IPS-NIHi7 (cell line): ENCODE data around the gene SIM2.
A peak's percentile ranks its signal among the peaks of the same experiment; 100 is the strongest.

Experiments
- DNase-seq: peaks from one replicate; pipeline ENCODE4 v3.0.0; 2012; ENCODE audit warnings: mixed read lengths; ENCODE audit errors: extremely low spot score

The SIM2 gene

GRCh38 chr21:36686955-36687354, 12.0 kb upstream of the SIM2 start:
- no peak for DNase-seq

GRCh38 chr21:36688324-36688723, 10.6 kb upstream of the SIM2 start:
- no peak for DNase-seq

GRCh38 chr21:36689324-36689723, 9.6 kb upstream of the SIM2 start:
- DNase-seq, result no peak

GRCh38 chr21:36690628-36691554, 8.0 kb upstream of the SIM2 start:
- no peak for DNase-seq

GRCh38 chr21:36691555-36692041, 7.3 kb upstream of the SIM2 start:
- DNase-seq, result no peak

GRCh38 chr21:36692114-36692834, 6.6 kb upstream of the SIM2 start:
- DNase-seq, result no peak

- peak; percentile 57 for DNase-seq
Observed at GRCh38 chr21:36692835-36693488, 6.0 kb upstream of the SIM2 start.

- DNase-seq, result no peak
Observed at GRCh38 chr21:36693489-36694030, 5.4 kb upstream of the SIM2 start.

GRCh38 chr21:36694031-36694515, 4.8 kb upstream of the SIM2 start:
- no peak for DNase-seq

GRCh38 chr21:36694593-36695282, 4.2 kb upstream of the SIM2 start:
- no peak for DNase-seq

GRCh38 chr21:36695283-36695634, 3.7 kb upstream of the SIM2 start:
- no peak for DNase-seq

- DNase-seq, result no peak
Observed at GRCh38 chr21:36695671-36696389, 3.1 kb upstream of the SIM2 start.

GRCh38 chr21:36696390-36697059, 2.4 kb upstream of the SIM2 start:
- no peak for DNase-seq

- DNase-seq, result no peak
Observed at GRCh38 chr21:36697060-36697850, 1.7 kb upstream of the SIM2 start.

- no peak for DNase-seq
Observed at GRCh38 chr21:36697851-36698384, 997 bp upstream of the SIM2 start.

GRCh38 chr21:36698385-36698980, 432 bp upstream of the SIM2 start:
- DNase-seq, result no peak

- DNase-seq, result no peak
Observed at GRCh38 chr21:36699546-36700294, 805 bp downstream of the SIM2 start.
